NAMALWA (cell line): ENCODE results near the gene GSTM2.

Source experiments
- DNase-seq: peaks from one replicate; pipeline ENCODE4 v3.0.0-alpha.2; 2015; ENCODE audit warnings: low spot score

The GSTM2 gene

GRCh38 chr1:109716121-109716520, 48.3 kb downstream of the GSTM2 start:
- no peak for DNase-seq

GRCh38 chr1:109716570-109717090, 48.8 kb downstream of the GSTM2 start:
- DNase-seq: no peak

DNA sequence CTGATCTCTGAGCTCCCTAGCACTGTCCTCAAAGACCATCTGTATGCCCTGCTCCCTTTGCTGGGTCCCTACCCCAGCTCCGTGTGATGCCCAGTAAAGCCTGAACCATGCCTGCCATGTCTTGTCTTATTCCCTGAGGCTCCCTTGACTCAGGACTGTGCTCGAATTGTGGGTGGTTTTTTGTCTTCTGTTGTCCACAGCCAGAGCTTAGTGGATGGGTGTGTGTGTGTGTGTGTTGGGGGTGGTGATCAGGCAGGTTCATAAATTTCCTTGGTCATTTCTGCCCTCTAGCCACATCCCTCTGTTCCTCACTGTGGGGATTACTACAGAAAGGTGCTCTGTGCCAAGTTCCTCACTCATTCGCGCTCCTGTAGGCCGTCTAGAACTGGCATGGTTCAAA, 49.9 kb downstream of the GSTM2 start:
- DNase-seq: no peak

DNA sequence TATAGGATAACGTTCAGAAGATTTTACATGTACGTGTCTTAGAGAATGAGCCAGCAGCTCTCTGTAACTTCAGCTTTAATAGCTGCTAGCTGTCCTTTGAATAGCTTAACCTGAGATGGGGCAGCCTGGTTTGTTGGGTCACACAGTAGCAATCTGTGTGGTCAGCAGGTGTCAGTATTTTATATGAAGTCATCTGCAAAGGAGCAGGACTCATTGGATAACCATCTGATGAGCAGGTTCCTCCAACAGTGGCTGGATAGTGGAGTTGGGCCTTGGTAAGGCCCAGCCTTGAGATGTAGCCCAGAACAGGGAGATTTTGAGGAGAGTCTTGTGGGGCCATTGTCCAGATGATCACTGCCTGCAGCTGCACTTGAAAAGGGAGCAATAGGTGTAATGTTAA, 50.6 kb downstream of the GSTM2 start:
- no peak for DNase-seq

DNA sequence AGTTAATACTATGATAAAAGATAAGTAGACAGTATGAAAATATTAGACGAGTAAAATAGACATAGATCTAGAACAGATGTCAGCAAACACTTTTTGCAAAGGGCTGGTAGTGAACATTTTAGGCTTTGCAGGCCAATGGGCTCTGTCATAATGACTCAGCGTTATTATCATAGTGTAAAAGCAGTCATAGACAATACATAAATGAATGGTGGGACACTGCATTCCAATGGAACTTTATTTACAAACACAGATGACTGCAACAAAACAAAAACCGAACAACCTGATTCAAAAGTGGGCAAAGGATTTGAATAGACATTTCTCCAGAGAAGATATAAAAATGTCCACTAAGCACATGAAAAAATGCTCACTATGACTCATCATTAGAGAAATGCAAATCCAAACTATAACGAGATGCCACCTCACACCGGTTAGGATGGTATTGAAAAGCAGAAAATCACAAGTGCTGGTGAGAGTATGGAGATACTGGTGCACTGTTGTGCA, 51.5 kb downstream of the GSTM2 start:
- no peak for DNase-seq

- no peak for DNase-seq
Measured at GRCh38 chr1:109721042-109721441, 53.2 kb downstream of the GSTM2 start.

- no peak for DNase-seq
Measured at GRCh38 chr1:109721971-109722370, 54.1 kb downstream of the GSTM2 start.

- DNase-seq: no peak
Measured at GRCh38 chr1:109722908-109723691, 55.2 kb downstream of the GSTM2 start.
